ENCODE measurements around the gene TXNDC5.
"Not testable (repeated sequence)": the region's sequence is repeated elsewhere in the genome, so short reads cannot be mapped to it uniquely, and the experiment has no call there.

TXNDC5 gene

GRCh38 chr6:7912736-7913517, 2.3 kb upstream of the TXNDC5 start:
- DNase-seq, result no peak

- no peak for DNase-seq
These were observed 1.4 kb upstream of the TXNDC5 start for GRCh38 chr6:7912024-7912423.

DNA sequence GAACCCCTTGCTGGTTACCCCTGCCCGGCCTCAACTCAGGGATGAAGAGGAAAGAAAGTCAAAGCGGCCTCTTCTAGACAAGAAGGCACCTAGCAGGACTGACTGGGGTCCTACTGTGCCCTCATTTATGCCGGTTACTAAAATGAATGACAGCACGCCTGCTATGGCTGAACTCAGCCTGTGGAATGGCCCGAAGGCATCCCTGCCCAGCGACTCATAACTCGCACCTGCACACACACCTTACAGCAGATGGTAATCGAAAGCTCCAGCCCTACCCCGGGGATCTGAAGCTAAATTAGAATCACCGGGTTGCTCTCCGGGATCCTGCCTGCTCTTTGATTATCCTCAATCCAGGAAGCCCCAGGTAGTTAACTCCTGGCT, 747 bp upstream of the TXNDC5 start:
- no peak for DNase-seq

DNA sequence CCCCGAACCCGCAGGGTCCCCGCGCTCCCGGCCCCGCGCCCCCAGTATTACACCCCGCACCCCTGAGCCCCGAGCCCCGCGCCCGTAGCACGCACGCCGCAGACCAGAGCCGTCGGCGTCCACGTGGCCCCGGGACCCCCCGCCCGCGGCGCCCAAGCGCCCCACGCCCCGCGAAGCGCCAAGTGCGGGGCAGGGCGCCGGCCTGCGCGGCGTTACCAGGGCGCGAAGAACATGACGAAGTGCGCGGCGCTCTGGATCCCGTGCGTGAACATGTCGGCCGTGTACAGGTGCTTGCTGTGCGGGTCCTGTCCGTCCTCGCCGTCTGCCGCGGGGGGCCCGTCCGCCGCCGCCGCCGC, 312 bp downstream of the TXNDC5 start:
- DNase-seq, result no peak

- no peak for DNase-seq
These were observed 988 bp downstream of the TXNDC5 start for GRCh38 chr6:7909323-7910276.

DNA sequence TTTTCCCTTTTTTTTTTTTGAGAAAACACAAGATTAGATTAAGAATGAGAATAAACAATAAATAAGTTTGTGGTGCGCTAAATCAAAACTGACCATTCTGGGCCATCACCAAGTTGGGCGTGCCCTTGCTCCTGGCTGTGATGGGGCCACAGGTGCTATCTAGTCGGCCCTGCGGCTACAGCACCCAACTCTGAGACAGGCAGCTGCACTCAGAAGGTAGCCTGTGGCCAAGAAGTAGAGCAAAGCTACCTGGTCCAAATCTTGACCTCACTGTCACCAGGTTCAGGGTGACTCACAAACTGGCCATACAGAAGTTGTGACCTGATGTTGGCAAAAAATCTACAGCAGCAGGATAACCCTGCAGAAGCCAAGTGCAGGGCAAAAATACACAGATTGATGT, 3.4 kb downstream of the TXNDC5 start:
- no peak for DNase-seq

- DNase-seq, result no peak
These were observed 3.8 kb downstream of the TXNDC5 start for GRCh38 chr6:7906741-7907140.

- DNase-seq, result no peak
These were observed 5.2 kb downstream of the TXNDC5 start for GRCh38 chr6:7905416-7905815.

- DNase-seq, result no peak
These were observed 5.8 kb downstream of the TXNDC5 start for GRCh38 chr6:7904654-7905319.

- no peak for DNase-seq
These were observed 6.9 kb downstream of the TXNDC5 start for GRCh38 chr6:7903673-7904072.

DNA sequence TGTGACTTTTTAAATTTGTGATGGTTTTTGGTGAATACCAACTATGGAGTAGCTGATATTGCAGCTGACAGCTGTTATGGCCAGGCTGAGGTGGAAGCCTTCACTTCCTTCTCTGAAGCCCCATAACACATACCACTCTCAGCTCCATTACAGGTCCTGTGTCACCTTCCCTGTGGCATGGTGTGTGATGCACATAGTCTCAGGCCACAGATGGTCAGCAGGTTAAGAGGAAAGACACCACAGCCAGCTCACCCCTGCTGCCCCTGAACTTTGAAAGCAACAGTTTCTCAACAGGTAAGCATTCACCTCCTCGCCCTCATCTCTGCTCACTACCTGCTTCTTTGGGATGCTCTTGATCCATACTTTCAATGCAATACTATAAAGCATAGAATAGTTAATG, 7.7 kb downstream of the TXNDC5 start:
- DNase-seq, result no peak

- DNase-seq, result no peak
These were observed 8.4 kb downstream of the TXNDC5 start for GRCh38 chr6:7902221-7902620.

DNA sequence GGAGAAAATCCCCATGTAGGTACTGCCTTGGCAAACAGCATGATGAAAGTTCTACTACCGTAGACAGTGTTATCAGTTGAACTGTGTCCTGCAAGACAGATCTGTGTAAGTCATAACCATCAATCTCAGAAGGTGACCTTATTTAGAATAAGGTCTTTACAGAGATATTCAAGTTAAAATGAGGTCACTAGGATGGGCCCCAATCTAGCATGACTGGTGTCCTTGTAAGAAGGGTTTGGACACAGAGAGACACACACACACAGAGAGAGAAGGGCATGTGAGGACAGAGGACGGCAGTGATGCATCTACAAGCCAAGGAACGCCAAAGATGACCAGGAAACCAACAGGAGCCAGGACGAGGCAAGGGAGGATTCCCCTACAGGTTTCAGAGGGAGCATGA, 8.8 kb downstream of the TXNDC5 start:
- no peak for DNase-seq

DNA sequence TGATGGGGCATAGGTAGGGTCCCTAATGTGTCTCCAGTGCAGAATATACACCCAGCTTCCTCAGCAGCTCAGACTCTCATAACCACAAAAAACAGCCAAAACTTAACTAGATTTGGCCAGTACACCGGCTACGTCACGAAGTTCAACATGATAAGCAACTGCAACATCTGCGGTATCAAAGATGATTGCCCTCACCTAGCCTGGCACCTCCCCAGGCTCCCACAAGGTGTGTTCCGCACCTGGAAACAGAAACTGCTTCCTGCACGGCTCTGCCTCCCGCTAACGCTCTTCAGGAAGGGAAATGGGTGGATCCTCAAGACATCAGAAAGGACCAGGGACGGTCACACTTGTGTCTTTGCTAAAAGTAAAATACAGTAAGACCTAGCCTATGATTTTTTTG, 9.5 kb downstream of the TXNDC5 start:
- no peak for DNase-seq

GRCh38 chr6:7900621-7901020, 10.0 kb downstream of the TXNDC5 start:
- DNase-seq, result no peak

GRCh38 chr6:7899889-7900213, 10.7 kb downstream of the TXNDC5 start:
- no peak for DNase-seq

DNA sequence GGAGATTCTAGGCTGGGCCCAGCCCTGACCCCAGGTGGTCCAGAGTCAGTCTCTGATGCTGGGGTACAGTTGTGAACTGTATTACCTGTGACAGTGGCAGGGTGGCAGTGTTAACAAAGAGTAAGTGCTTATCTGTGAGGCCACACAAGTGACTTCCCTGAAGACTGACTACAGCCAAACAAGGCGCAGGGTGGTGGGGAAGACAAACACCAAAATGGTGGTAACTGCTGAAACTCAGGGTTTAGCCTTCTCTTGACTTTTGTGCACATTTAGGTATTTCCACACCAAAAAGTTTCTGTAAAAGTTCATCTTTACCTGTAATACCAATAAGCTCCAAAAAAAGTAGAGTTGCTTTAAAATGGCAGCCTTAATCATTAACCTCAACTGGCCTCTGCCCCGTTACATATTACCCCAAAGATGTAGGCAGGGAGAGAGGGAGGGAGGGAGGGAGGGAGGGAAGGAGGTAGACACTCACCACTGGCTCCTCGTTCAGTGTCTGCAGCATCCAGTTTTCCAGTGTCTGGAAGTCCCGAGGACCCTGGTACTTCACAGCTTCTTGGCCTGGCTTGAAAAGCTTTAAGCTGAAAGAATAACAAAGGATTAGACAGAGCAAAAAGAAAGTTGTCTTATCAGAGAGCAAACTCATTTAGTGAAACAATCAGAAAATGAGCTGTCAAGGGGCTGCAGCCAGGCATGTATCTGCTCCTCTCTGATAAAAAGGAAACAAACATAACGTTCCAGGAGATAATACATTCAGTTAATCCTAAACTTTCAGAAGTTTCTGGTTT, 11.3 kb downstream of the TXNDC5 start:
- DNase-seq, result no peak

- not testable (repeated sequence) for DNase-seq
These were observed 12.4 kb downstream of the TXNDC5 start for GRCh38 chr6:7898193-7898586.

DNA sequence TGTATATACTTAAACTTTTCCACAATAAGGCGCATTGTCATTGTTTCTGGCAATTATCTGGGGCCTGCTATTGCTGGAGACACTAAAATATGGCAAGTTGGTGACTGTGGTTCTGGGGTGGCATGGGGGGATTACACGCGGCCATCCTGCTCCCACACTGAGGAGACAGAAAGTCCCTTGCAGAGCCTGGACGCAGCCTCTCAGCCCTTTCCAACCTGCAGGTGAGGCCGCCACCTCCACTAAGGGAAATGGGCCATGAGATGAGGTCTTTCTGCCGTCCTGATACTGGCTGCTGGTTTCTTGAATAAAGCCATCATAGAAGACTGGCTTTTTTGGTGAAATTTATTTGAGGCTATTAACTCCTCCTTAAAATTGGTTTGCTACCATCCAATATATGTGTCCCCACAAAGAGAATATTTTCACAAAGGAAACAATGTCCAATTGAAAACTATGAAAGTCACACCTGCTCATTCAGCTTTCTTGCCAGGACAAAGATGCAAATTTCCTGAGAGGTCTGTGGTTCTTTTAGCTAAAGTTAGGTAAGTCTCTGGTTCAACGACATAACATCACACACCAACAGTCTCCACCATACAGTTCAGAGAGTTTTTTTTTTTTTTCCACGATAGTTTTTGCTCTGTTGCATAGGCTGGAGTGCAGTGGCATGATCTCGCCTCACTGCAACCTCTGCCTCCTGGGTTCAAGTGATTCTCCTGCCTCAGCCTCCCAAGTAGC, 13.0 kb downstream of the TXNDC5 start:
- no peak for DNase-seq

- no peak for DNase-seq
These were observed 14.1 kb downstream of the TXNDC5 start for GRCh38 chr6:7896465-7896987.

GRCh38 chr6:7895125-7895423, 15.5 kb downstream of the TXNDC5 start:
- no peak for DNase-seq
